ENCODE measurements around the gene CUBN. TPM values are rescaled to one million over a fixed set of nuclear protein-coding genes. Genes with fewer than 3 reads are reported as not detected.

The CUBN gene
- total RNA-seq, 1 experiment from 2014 or later = 0.46 TPM

GRCh38 chr10:17155826-17156225 lies 26.2 kb upstream of the CUBN start (continued):
- TF ChIP-seq PREB (CRISPR knock-in tag; IDR thresholded peaks at IDR 0.05; ENCODE audit: borderline replicate concordance) = no peak

- H3K9me3 Mint-ChIP-seq = no peaks in the 10 kb centered on the region
- ChIA-PET POLR2A (no interaction called here), CTCF (no interaction called here)
- no peak overlapping the region for H3K27ac Mint-ChIP-seq
- H3K27me3 Mint-ChIP-seq (ENCODE audit: low read depth) = no peaks in the 10 kb centered on the region
- ATAC-seq (no peak), DNase-seq (ENCODE audit: low spot score) (no peak)
- TF ChIP-seq MXD4 (CRISPR knock-in tag; IDR thresholded peaks at IDR 0.05; ENCODE audit: borderline replicate concordance) = no peak
- TF ChIP-seq OVOL2 (CRISPR knock-in tag; IDR thresholded peaks at IDR 0.05; ENCODE audit: borderline replicate concordance) = no peak
- no peak for TF ChIP-seq SMAD4 (CRISPR knock-in tag; IDR thresholded peaks at IDR 0.05)
- no peak for TF ChIP-seq ESRRA (CRISPR knock-in tag; IDR thresholded peaks at IDR 0.05; ENCODE audit: borderline replicate concordance)
- no peak for TF ChIP-seq NFYB (CRISPR knock-in tag; conservative IDR thresholded peaks at IDR 0.05; ENCODE audit: low read depth)
- no peak for TF ChIP-seq TEAD1 (CRISPR knock-in tag; IDR thresholded peaks at IDR 0.05)
- TF ChIP-seq ZNF425 (CRISPR knock-in tag; conservative IDR thresholded peaks at IDR 0.05) = no peak
- TF ChIP-seq AFF4 (CRISPR knock-in tag; IDR thresholded peaks at IDR 0.05; ENCODE audit: borderline replicate concordance) = no peak
- TF ChIP-seq NFE2L1 (CRISPR knock-in tag; IDR thresholded peaks at IDR 0.05) = no peak
- no peak for TF ChIP-seq CBFB (CRISPR knock-in tag; IDR thresholded peaks at IDR 0.05; ENCODE audit: low read depth)
- no peak for TF ChIP-seq ZNF423 (CRISPR knock-in tag; IDR thresholded peaks at IDR 0.05)
- no peak for TF ChIP-seq SP1 (CRISPR knock-in tag; conservative IDR thresholded peaks at IDR 0.05)
- TF ChIP-seq CREM (CRISPR knock-in tag; IDR thresholded peaks at IDR 0.05) = no peak
- TF ChIP-seq NFATC4 (CRISPR knock-in tag; IDR thresholded peaks at IDR 0.05) = no peak
- TF ChIP-seq GABPB1 (CRISPR knock-in tag; IDR thresholded peaks at IDR 0.05) = no peak
- no peak for TF ChIP-seq KAT7 (CRISPR knock-in tag; IDR thresholded peaks at IDR 0.05; ENCODE audit: borderline replicate concordance)
- TF ChIP-seq IRF1 (CRISPR knock-in tag; IDR thresholded peaks at IDR 0.05) = no peak
- TF ChIP-seq TP53 (CRISPR knock-in tag; IDR thresholded peaks at IDR 0.05) = no peak
- TF ChIP-seq FOXJ3 (CRISPR knock-in tag; IDR thresholded peaks at IDR 0.05; ENCODE audit: borderline replicate concordance) = no peak
- TF ChIP-seq ZNF121 (CRISPR knock-in tag; IDR thresholded peaks at IDR 0.05) = no peak
- H3K36me3 Mint-ChIP-seq = no peaks in the 10 kb centered on the region
- H3K4me3 Mint-ChIP-seq = no peak overlapping the region
- no peaks in the 10 kb centered on the region for H3K4me1 Mint-ChIP-seq
Observed at GRCh38 chr10:17154116-17154515, 24.5 kb upstream of the CUBN start.

All from WTC11 (cell line).